ENCODE measurements around the gene THBS2. TPM values are rescaled to one million over a fixed set of nuclear protein-coding genes. Genes with fewer than 3 reads are reported as not detected.

Gene THBS2
- total RNA-seq, 2 donors from 2014 or later, result 0.93 to 0.99 TPM

DNA sequence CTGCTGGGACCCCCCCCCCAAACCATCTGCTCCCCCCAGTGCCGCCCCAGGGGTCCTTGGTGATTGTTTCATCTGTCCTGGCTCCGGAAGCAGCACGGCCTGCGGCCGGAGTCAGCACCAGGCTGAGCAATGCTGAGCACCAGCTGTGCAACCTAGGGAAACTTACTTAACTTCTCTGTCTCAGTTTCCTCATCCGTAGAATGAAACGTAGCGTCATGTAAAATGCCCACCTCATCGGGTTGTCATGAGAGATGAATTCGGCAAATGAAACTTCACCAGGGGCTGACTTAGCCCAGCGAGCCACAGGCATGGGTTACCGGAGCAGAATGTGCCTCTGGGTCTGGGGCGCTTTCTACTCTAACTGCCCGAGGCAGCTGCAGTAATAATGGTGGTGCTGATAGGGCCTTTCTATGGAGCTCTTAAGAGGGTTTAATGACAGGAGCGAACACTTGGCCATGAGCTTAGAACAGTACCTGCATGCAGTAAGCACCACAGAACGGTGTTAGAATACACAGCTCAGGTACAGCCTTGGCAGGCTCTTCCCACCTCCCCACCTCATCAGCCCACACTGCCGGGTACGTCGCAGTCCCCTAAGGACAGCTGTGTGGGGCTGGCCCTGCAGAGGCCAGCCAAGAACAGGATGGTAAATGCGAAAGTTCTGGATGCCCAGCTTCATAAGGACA lies 1.7 kb downstream of the THBS2 start:
- WGBS, 2 experiments (ENCODE audit: insufficient coverage in 1 of 2, insufficient read length in 1 of 2), result 30 to 40% methylated on average over 12 to 20 of the region's 20 CpGs
- peak overlapping the region; percentile 33 for H3K4me3 Mint-ChIP-seq
- peak; percentile 49 for DNase-seq
- no peak overlapping the region for H3K27ac ChIP-seq (ENCODE audit: low read depth, low read length)
- peaks cover 16% of the 10 kb centered on the region for H3K4me1 Mint-ChIP-seq
- H3K27me3 Mint-ChIP-seq (ENCODE audit: insufficient read depth), result peaks cover 56% of the 10 kb centered on the region
- H3K27ac Mint-ChIP-seq, result no peak overlapping the region
- H3K27me3 ChIP-seq (ENCODE audit: control insufficient read depth, insufficient read depth, low read length, poor library complexity, severe bottlenecking), result peaks cover 35% of the 10 kb centered on the region
- H3K36me3 Mint-ChIP-seq (ENCODE audit: low read depth), result peaks cover 8% of the 10 kb centered on the region
- H3K9me3 ChIP-seq (ENCODE audit: control insufficient read depth, low read length), result no peaks in the 10 kb centered on the region
- peaks cover 3% of the 10 kb centered on the region for H3K4me1 ChIP-seq (ENCODE audit: control insufficient read depth, insufficient read depth, low read length)
- peaks cover 9% of the 10 kb centered on the region for H3K9me3 Mint-ChIP-seq
- H3K36me3 ChIP-seq (ENCODE audit: control insufficient read depth, insufficient read depth, low read length), result no peaks in the 10 kb centered on the region
- no peak overlapping the region for H3K9ac ChIP-seq (ENCODE audit: extremely low read depth, low read length, poor library complexity, severe bottlenecking)
- TF ChIP-seq, protein P1, sequence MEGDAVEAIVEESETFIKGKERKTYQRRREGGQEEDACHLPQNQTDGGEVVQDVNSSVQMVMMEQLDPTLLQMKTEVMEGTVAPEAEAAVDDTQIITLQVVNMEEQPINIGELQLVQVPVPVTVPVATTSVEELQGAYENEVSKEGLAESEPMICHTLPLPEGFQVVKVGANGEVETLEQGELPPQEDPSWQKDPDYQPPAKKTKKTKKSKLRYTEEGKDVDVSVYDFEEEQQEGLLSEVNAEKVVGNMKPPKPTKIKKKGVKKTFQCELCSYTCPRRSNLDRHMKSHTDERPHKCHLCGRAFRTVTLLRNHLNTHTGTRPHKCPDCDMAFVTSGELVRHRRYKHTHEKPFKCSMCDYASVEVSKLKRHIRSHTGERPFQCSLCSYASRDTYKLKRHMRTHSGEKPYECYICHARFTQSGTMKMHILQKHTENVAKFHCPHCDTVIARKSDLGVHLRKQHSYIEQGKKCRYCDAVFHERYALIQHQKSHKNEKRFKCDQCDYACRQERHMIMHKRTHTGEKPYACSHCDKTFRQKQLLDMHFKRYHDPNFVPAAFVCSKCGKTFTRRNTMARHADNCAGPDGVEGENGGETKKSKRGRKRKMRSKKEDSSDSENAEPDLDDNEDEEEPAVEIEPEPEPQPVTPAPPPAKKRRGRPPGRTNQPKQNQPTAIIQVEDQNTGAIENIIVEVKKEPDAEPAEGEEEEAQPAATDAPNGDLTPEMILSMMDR (conservative IDR thresholded peaks at IDR 0.05), result no peak
- H3K4me3 ChIP-seq (ENCODE audit: low read length), result peak overlapping the region; percentile 42

DNA sequence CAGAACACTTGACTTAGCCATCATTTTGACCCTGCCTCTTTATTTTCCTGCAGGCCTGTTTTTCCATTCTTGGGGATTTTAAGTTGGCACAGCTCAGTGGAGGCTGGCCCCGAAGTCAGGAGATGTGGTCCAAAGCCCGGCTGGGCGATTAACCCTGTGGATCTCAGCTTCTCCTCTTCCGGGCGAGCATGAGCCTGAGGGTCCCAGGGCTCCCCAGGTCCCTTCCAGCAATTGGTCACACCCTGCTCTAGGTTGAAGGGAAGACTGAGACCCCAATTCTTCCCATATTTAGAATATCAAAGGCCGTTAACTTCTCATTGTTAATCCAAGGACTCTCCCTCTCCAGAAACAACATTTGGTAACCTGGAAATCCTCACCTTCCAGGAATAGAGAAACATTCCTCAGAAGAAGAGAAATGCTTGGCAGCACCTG lies 2.3 kb downstream of the THBS2 start:
- peaks cover 9% of the 10 kb centered on the region for H3K9me3 Mint-ChIP-seq
- Histone ChIP-seq H3K4me1 (ENCODE audit: control insufficient read depth, insufficient read depth, low read length) (peaks cover 3% of the 10 kb centered on the region), H3K4me3 (ENCODE audit: low read length) (no peak overlapping the region), H3K27ac (ENCODE audit: low read depth, low read length) (no peak overlapping the region), H3K27me3 (ENCODE audit: control insufficient read depth, insufficient read depth, low read length, poor library complexity, severe bottlenecking) (peaks cover 35% of the 10 kb centered on the region), H3K9ac (ENCODE audit: extremely low read depth, low read length, poor library complexity, severe bottlenecking) (no peak overlapping the region), H3K36me3 (ENCODE audit: control insufficient read depth, insufficient read depth, low read length) (no peaks in the 10 kb centered on the region), H3K9me3 (ENCODE audit: control insufficient read depth, low read length) (no peaks in the 10 kb centered on the region)
- 66 to 79% methylated on average over 3 to 6 of the region's 6 CpGs for WGBS, 2 experiments (ENCODE audit: insufficient coverage in 1 of 2, insufficient read length in 1 of 2)
- no peak overlapping the region for H3K4me3 Mint-ChIP-seq
- DNase-seq, result peak; percentile 59
- H3K4me1 Mint-ChIP-seq, result peaks cover 16% of the 10 kb centered on the region
- H3K27ac Mint-ChIP-seq, result no peak overlapping the region
- H3K27me3 Mint-ChIP-seq (ENCODE audit: insufficient read depth), result peaks cover 53% of the 10 kb centered on the region
- peaks cover 8% of the 10 kb centered on the region for H3K36me3 Mint-ChIP-seq (ENCODE audit: low read depth)
- TF ChIP-seq, protein P1 (conservative IDR thresholded peaks at IDR 0.05), result no peak

- 78 to 85% methylated on average over 4 to 5 of the region's 5 CpGs for WGBS, 2 experiments (ENCODE audit: insufficient coverage in 1 of 2, insufficient read length in 1 of 2)
- H3K9me3 ChIP-seq (ENCODE audit: control insufficient read depth, low read length), result no peaks in the 10 kb centered on the region
- H3K4me3 ChIP-seq (ENCODE audit: low read length), result no peak overlapping the region
- TF ChIP-seq, protein P1 (conservative IDR thresholded peaks at IDR 0.05), result no peak
- peaks cover 16% of the 10 kb centered on the region for H3K4me1 Mint-ChIP-seq
- DNase-seq, result peak; percentile 83
- peaks cover 35% of the 10 kb centered on the region for H3K27me3 ChIP-seq (ENCODE audit: control insufficient read depth, insufficient read depth, low read length, poor library complexity, severe bottlenecking)
- H3K27ac ChIP-seq (ENCODE audit: low read depth, low read length), result no peak overlapping the region
- H3K4me1 ChIP-seq (ENCODE audit: control insufficient read depth, insufficient read depth, low read length), result peaks cover 3% of the 10 kb centered on the region
- H3K27me3 Mint-ChIP-seq (ENCODE audit: insufficient read depth), result peaks cover 46% of the 10 kb centered on the region
- no peak overlapping the region for H3K9ac ChIP-seq (ENCODE audit: extremely low read depth, low read length, poor library complexity, severe bottlenecking)
- no peak overlapping the region for H3K27ac Mint-ChIP-seq
- H3K9me3 Mint-ChIP-seq, result peaks cover 9% of the 10 kb centered on the region
- H3K36me3 Mint-ChIP-seq (ENCODE audit: low read depth), result peaks cover 8% of the 10 kb centered on the region
- no peak overlapping the region for H3K4me3 Mint-ChIP-seq
- no peaks in the 10 kb centered on the region for H3K36me3 ChIP-seq (ENCODE audit: control insufficient read depth, insufficient read depth, low read length)
These were observed 3.0 kb downstream of the THBS2 start for GRCh38 chr6:169250660-169251059.
